Progenitor cell of endocrine pancreas (in vitro differentiated cells): ENCODE data around the gene PRKN. TPM values are rescaled to one million over a fixed set of nuclear protein-coding genes. Genes with fewer than 3 reads are reported as not detected.

Experiments used
- DNase-seq: peaks from one replicate; pipeline ENCODE4 v3.0.0; 2021; ENCODE audit warnings: low spot score; ENCODE audit not compliant: unreplicated experiment
- H3K27ac Mint-ChIP-seq: 2 replicates; pipeline ENCODE4 v1.8.0; 2021; ENCODE audit warnings: mild to moderate bottlenecking, moderate library complexity, mixed read lengths
- H3K27me3 Mint-ChIP-seq: 2 replicates; pipeline ENCODE4 v1.8.0; 2021; ENCODE audit warnings: mixed read lengths
- H3K36me3 Mint-ChIP-seq: 2 replicates; pipeline ENCODE4 v1.8.0; 2022; ENCODE audit warnings: mixed read lengths; ENCODE audit not compliant: insufficient read depth
- H3K4me1 Mint-ChIP-seq: 2 replicates; pipeline ENCODE4 v1.8.0; 2021; ENCODE audit warnings: low read depth, mixed read lengths
- H3K4me3 Mint-ChIP-seq: 2 replicates; pipeline ENCODE4 v1.8.0; 2021; ENCODE audit warnings: low read depth, mild to moderate bottlenecking, moderate library complexity, mixed read lengths
- H3K9me3 Mint-ChIP-seq: 2 replicates; pipeline ENCODE4 v1.8.0; 2021; ENCODE audit warnings: low read depth, mixed read lengths
- total RNA-seq: library from RNA; stranded (reverse); gene quantifications from 2 replicates; pipeline ENCODE4 v1.2.1, GENCODE V29; 2021
- TF ChIP-seq, protein P1 (sequence below): fragments of 200-600 bp; sonication (generic); IDR thresholded peaks from one replicate; pipeline ENCODE4 v1.5.0; 2021; ENCODE audit warnings: antibody characterized with exemption, mild to moderate bottlenecking; ENCODE audit not compliant: unreplicated experiment

Gene PRKN
- total RNA-seq, 1 donor from 2014 or later, result 4.6 TPM

DNA sequence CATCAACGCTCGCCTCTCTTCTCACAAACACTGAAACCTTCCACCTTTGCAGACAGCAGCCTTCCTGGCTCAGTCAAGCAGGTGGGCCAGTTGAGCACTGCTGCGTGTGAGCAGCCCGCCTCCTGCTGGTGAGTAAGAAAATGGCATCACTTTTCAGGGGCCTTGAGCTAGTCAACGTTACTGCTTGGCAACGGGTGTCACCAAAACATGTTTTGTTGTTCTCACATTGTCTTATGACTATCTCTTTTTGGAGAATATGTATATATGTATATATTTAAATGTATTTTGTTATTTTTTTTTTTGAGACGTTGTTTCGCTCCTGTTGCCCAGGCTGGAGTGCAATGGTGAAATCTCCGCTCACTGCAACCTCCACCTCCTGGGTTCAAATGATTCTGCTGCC is 1356.7 kb downstream of the PRKN start:
- Mint-ChIP-seq H3K27ac (no peak overlapping the region), H3K9me3 (no peaks in the 10 kb centered on the region), H3K27me3 (no peaks in the 10 kb centered on the region), H3K4me1 (peaks cover 4% of the 10 kb centered on the region), H3K4me3 (no peak overlapping the region), H3K36me3 (no peaks in the 10 kb centered on the region)
- DNase-seq, result peak; percentile 47
- TF ChIP-seq, protein P1, sequence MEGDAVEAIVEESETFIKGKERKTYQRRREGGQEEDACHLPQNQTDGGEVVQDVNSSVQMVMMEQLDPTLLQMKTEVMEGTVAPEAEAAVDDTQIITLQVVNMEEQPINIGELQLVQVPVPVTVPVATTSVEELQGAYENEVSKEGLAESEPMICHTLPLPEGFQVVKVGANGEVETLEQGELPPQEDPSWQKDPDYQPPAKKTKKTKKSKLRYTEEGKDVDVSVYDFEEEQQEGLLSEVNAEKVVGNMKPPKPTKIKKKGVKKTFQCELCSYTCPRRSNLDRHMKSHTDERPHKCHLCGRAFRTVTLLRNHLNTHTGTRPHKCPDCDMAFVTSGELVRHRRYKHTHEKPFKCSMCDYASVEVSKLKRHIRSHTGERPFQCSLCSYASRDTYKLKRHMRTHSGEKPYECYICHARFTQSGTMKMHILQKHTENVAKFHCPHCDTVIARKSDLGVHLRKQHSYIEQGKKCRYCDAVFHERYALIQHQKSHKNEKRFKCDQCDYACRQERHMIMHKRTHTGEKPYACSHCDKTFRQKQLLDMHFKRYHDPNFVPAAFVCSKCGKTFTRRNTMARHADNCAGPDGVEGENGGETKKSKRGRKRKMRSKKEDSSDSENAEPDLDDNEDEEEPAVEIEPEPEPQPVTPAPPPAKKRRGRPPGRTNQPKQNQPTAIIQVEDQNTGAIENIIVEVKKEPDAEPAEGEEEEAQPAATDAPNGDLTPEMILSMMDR, result peak; percentile 96

DNA sequence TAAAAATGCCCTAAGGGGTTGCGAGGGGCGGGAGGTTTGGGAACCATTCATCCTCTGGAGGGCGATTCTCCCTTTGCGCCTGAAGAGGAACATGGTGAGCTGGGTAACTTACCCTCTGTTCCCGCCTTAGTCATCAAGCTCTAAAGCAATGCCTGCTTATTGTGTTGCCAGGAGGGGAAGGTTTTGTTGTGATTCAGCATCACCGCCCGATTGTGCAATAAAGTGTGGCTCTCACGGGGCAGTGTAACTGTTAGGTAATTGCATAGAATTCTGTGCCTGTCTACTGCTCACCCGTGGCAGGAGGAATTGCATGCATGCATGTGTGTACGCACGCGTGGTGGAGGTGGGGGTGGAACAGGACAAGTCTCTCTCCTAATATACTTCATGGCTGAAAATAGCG is 1358.2 kb downstream of the PRKN start:
- H3K36me3 Mint-ChIP-seq, result no peaks in the 10 kb centered on the region
- no peak overlapping the region for H3K27ac Mint-ChIP-seq
- TF ChIP-seq, protein P1, result no peak
- no peaks in the 10 kb centered on the region for H3K9me3 Mint-ChIP-seq
- H3K27me3 Mint-ChIP-seq, result no peaks in the 10 kb centered on the region
- DNase-seq, result no peak
- no peak overlapping the region for H3K4me3 Mint-ChIP-seq
- H3K4me1 Mint-ChIP-seq, result peaks cover 4% of the 10 kb centered on the region

DNA sequence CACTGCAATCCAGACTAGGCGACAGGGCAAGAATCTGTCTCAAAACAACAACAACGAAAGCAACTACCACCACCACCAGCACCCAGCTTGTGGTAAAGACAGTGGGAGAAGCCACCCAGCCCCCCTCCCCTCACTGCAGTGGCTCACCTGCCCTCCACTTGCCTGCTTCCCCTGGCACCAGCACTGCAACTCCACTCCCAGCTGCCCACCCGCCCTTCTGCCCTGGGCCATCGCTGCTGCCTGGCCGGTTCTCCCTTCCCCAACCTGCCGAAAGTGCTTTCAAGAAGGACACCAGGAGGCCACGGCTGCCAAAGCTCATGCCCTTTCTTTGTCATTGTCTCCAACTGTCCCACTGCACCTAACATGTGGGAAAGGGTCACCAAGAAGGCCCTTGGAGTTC is 1359.1 kb downstream of the PRKN start:
- Mint-ChIP-seq H3K27ac (no peak overlapping the region), H3K4me3 (no peak overlapping the region), H3K4me1 (peaks cover 4% of the 10 kb centered on the region), H3K27me3 (no peaks in the 10 kb centered on the region), H3K36me3 (no peaks in the 10 kb centered on the region), H3K9me3 (peaks cover under 1% of the 10 kb centered on the region)
- TF ChIP-seq, protein P1, result no peak
- DNase-seq, result no peak

DNA sequence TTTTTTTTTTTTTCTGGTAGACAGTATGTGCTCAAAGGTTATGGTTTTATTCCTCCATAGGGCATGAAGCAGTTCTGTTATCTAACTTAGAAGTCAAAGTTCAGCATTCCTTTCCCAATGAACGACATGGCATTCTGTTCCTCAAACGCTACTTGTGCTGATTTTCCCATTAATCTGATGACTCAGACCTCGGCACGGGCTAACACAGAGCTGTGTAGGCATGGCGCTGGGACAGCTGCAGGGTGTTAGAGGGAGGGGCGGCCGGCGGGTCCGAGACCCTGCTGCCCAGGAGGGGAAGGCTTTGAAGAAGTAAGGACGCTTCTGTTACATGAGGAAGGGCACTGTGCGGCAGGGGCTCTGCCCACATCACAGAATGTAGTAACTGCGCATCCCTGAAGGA is 1360.1 kb downstream of the PRKN start:
- no peaks in the 10 kb centered on the region for H3K27me3 Mint-ChIP-seq
- H3K27ac Mint-ChIP-seq, result peak overlapping the region; percentile 79
- TF ChIP-seq, protein P1, result no peak
- DNase-seq, result no peak
- peaks cover 4% of the 10 kb centered on the region for H3K4me1 Mint-ChIP-seq
- peaks cover 3% of the 10 kb centered on the region for H3K36me3 Mint-ChIP-seq
- H3K9me3 Mint-ChIP-seq, result peaks cover 6% of the 10 kb centered on the region
- no peak overlapping the region for H3K4me3 Mint-ChIP-seq

DNA sequence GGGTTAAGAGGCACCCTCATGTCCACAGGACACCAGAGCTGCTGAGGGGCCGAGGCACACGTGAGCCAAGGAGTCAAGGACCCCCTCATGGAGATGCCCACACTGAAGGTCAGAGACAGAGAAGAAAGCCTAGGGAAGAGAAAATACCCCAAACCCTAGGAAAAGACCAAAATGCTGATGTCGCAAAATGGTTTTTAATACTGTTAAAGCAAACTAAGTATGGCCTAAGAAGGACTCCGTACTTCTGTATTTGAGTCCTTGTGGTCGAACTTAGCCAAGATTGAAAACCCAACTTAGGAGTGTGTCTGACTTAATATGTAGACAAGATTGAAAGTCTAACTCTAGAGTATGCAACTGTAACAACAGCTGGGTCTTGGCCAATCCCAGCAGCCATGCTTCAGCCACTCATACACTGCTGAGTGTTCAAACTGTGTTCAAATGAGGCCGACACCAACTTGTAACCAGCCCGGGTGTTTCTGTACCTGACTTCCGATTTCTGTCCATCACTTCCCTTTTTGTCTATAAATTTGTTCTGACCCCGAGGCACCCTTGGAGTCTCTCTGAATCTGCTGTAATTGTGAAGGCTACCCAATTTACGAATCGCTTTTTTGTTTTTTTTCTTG is 1361.2 kb downstream of the PRKN start:
- TF ChIP-seq, protein P1, result no peak

More for the DNA sequence above, 1361.2 kb downstream of the PRKN start:
- H3K4me1 Mint-ChIP-seq, result peaks cover 4% of the 10 kb centered on the region
- no peak overlapping the region for H3K27ac Mint-ChIP-seq
- no peaks in the 10 kb centered on the region for H3K27me3 Mint-ChIP-seq
- H3K36me3 Mint-ChIP-seq, result peaks cover 3% of the 10 kb centered on the region
- H3K4me3 Mint-ChIP-seq, result no peak overlapping the region
- peaks cover 7% of the 10 kb centered on the region for H3K9me3 Mint-ChIP-seq
- no peak for DNase-seq
